Measurements from ENCODE around the gene RAB27B. TPM values are rescaled to one million over a fixed set of nuclear protein-coding genes. Genes with fewer than 3 reads are reported as not detected.
"Not testable (repeated sequence)": the region's sequence is repeated elsewhere in the genome, so short reads cannot be mapped to it uniquely, and the experiment has no call there.

Gene RAB27B
- total RNA-seq, 1 donor from 2014 or later, result 0.41 TPM

DNA sequence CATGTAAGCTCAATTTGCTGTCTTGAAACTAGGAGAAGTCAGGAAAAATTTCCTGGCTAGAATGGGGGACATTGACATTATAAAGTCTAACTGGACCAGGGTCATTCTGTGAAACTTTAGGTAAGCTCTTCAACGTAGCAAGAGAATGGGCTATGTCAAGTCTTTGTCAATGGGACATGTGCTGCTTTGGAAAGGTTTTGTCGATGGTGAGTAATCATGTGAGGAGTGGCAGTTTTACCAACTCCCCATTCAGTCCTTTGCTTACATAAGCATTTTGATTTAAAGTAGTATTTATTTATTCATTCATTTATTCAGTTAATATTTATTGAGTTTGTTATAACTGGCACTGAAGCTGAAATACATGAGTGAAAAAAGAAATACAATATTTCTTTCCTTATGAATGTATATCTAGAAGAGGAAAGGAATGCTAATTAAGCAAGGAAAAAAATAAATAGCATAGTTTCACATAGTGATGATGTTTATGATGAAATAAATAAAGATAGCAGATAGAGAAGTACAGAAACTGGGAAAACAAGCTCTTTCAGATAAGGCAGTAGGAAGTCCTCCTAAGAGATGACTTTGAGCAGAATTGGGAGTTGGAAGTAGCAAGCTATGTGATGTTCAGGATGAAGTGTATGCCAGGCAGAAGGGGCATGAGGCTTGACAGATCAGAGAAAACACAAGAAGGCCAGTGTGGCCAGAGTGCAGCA lies 25.4 kb upstream of the RAB27B start:
- Mint-ChIP-seq H3K27ac (ENCODE audit: unreplicated experiment) (no peak overlapping the region), H3K9me3 (ENCODE audit: unreplicated experiment) (no peaks in the 10 kb centered on the region), H3K4me3 (ENCODE audit: unreplicated experiment) (no peak overlapping the region), H3K4me1 (ENCODE audit: unreplicated experiment) (peaks cover 2% of the 10 kb centered on the region), H3K36me3 (ENCODE audit: low read depth, unreplicated experiment) (no peaks in the 10 kb centered on the region), H3K27me3 (ENCODE audit: unreplicated experiment) (no peaks in the 10 kb centered on the region)
- no peak for DNase-seq (ENCODE audit: low spot score)
- TF ChIP-seq, protein P1, sequence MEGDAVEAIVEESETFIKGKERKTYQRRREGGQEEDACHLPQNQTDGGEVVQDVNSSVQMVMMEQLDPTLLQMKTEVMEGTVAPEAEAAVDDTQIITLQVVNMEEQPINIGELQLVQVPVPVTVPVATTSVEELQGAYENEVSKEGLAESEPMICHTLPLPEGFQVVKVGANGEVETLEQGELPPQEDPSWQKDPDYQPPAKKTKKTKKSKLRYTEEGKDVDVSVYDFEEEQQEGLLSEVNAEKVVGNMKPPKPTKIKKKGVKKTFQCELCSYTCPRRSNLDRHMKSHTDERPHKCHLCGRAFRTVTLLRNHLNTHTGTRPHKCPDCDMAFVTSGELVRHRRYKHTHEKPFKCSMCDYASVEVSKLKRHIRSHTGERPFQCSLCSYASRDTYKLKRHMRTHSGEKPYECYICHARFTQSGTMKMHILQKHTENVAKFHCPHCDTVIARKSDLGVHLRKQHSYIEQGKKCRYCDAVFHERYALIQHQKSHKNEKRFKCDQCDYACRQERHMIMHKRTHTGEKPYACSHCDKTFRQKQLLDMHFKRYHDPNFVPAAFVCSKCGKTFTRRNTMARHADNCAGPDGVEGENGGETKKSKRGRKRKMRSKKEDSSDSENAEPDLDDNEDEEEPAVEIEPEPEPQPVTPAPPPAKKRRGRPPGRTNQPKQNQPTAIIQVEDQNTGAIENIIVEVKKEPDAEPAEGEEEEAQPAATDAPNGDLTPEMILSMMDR (IDR thresholded peaks at IDR 0.05; ENCODE audit: unreplicated experiment), result no peak

DNA sequence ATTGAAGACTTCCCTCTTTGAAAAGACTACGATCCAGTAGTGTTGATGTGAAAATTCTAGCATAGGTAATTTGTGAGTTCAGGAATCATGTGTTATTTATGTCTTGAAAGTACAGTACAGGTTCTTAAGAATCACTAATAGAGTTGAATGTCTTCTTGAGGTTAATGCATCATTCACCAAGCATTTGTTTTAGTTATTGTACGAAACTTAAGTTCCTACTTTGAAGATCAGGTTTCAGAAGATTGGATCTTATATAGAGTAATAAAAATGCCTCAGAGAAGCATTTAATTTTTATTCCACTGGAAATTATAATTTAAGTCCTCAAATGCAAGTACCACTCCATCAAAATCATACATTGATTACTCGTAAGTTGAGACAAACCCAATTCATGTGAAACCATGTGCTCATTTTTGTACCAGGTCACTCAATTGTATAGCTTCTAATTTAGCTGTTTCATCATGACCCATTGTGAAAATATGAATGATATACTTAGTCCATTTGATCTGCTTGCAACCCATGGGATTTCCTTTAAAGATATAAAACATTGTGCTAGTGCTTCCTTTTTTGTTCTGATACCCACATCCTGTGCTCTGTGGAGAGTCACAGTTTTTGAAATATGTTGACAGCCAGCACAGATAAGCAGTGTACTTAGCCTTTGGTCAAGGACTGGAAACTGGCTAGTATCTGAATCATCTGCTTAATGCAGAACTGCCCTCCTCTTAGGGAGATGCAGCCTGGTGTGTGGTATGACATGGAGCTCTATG lies 22.5 kb upstream of the RAB27B start:
- TF ChIP-seq, protein P1 (IDR thresholded peaks at IDR 0.05; ENCODE audit: unreplicated experiment), result no peak
- Mint-ChIP-seq H3K27me3 (ENCODE audit: unreplicated experiment) (no peaks in the 10 kb centered on the region), H3K9me3 (ENCODE audit: unreplicated experiment) (no peaks in the 10 kb centered on the region), H3K4me3 (ENCODE audit: unreplicated experiment) (no peak overlapping the region), H3K36me3 (ENCODE audit: low read depth, unreplicated experiment) (no peaks in the 10 kb centered on the region), H3K4me1 (ENCODE audit: unreplicated experiment) (peaks cover 2% of the 10 kb centered on the region), H3K27ac (ENCODE audit: unreplicated experiment) (no peak overlapping the region)
- no peak for DNase-seq (ENCODE audit: low spot score)

DNA sequence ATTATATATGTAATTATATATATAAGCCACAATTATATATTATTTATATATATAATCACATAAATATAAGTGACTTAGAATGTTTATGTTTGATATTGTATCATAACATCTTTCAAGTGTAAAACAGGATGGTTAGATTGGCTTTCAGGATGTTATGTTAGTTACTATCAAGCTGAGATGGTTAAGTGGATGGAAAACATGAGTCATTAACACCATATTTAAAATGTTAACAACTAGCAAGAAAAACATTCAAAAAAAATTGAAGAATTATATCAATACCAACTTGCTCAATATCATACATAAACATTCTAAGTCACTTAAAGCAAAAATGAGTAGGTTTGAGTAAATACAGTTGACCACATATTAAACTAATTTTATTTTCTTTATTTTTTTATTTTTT lies 21.8 kb upstream of the RAB27B start:
- no peaks in the 10 kb centered on the region for H3K36me3 Mint-ChIP-seq (ENCODE audit: low read depth, unreplicated experiment)
- DNase-seq (ENCODE audit: low spot score), result no peak
- H3K27ac Mint-ChIP-seq (ENCODE audit: unreplicated experiment), result no peak overlapping the region
- H3K4me1 Mint-ChIP-seq (ENCODE audit: unreplicated experiment), result peaks cover 2% of the 10 kb centered on the region
- no peaks in the 10 kb centered on the region for H3K27me3 Mint-ChIP-seq (ENCODE audit: unreplicated experiment)
- no peaks in the 10 kb centered on the region for H3K9me3 Mint-ChIP-seq (ENCODE audit: unreplicated experiment)
- no peak overlapping the region for H3K4me3 Mint-ChIP-seq (ENCODE audit: unreplicated experiment)
- TF ChIP-seq, protein P1 (IDR thresholded peaks at IDR 0.05; ENCODE audit: unreplicated experiment), result no peak

DNA sequence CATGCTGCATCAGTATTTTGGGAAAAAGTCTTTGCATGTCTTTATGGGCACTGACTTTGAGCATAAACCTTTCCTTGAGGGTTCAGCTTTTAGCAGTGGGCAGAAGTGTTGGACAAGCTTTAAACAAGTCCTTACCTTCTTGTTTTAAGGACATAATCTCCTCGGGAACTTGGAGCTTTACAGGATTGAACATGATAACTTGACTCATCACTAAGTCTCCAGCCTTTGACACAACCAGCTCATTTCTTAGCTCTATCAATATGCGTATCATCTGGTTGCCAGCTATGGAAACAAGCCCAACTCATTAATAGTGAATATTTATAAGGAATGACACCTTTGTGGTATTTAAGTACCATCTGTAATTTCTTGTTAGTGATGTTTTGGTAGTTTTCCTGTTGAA lies 21.0 kb upstream of the RAB27B start:
- DNase-seq (ENCODE audit: low spot score), result no peak
- Mint-ChIP-seq H3K9me3 (ENCODE audit: unreplicated experiment) (no peaks in the 10 kb centered on the region), H3K4me3 (ENCODE audit: unreplicated experiment) (no peak overlapping the region), H3K36me3 (ENCODE audit: low read depth, unreplicated experiment) (no peaks in the 10 kb centered on the region), H3K27ac (ENCODE audit: unreplicated experiment) (no peak overlapping the region), H3K4me1 (ENCODE audit: unreplicated experiment) (peaks cover 2% of the 10 kb centered on the region), H3K27me3 (ENCODE audit: unreplicated experiment) (no peaks in the 10 kb centered on the region)
- TF ChIP-seq, protein P1 (IDR thresholded peaks at IDR 0.05; ENCODE audit: unreplicated experiment), result no peak

DNA sequence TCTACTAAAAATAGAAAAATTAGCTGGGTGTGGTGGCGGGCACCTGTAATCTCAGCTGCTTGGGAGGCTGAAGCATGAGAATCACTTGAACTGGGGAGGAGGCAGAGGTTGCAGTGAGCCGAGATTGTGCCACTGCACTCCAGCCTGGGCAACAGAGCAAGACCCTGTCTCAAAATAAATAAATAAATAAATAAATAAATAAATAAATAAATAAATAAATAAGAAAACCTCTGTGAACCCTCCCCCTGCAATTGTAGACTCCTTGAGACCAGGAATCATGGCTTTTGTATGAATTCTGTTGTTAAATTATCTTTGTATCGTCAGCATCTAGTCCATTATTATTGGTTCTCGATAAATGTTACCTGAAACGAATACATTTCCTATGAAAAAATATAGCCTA lies 17.6 kb upstream of the RAB27B start:
- H3K36me3 Mint-ChIP-seq (ENCODE audit: low read depth, unreplicated experiment); H3K27ac Mint-ChIP-seq (ENCODE audit: unreplicated experiment); H3K4me3 Mint-ChIP-seq (ENCODE audit: unreplicated experiment); H3K27me3 Mint-ChIP-seq (ENCODE audit: unreplicated experiment); H3K9me3 Mint-ChIP-seq (ENCODE audit: unreplicated experiment); DNase-seq (ENCODE audit: low spot score); H3K4me1 Mint-ChIP-seq (ENCODE audit: unreplicated experiment): not testable (repeated sequence)
